Uterus (tissue), 4 donors: ENCODE measurements around the gene IL3. TPM values are rescaled to one million over a fixed set of nuclear protein-coding genes. Genes with fewer than 3 reads are reported as not detected.

Source experiments
- DNase-seq, 2 donors: peaks; one replicate each; pipeline ENCODE4 v3.0.0-alpha.2; 2019 to 2020
- H3K27ac ChIP-seq, 2 donors: fragments of 200-600 bp; sonication (generic); 1 replicate in 1 of 2; 2 replicates in 1 of 2; pipeline ENCODE4 v1.5.1; 2016 to 2018
- H3K27me3 ChIP-seq, 2 donors: fragments of 200-600 bp; sonication (generic); one replicate each; pipeline ENCODE4 v1.5.1; 2018 to 2019; ENCODE audit warnings: control low read depth in 1 of 2
- H3K36me3 ChIP-seq, 2 donors: fragments of 200-600 bp; sonication (generic); one replicate each; pipeline ENCODE4 v1.5.1; 2019; ENCODE audit warnings: control low read depth in 1 of 2
- H3K4me1 ChIP-seq, 2 donors: fragments of 200-600 bp; sonication (generic); one replicate each; pipeline ENCODE4 v1.5.1; 2018 to 2019; ENCODE audit warnings: control low read depth in 1 of 2
- H3K4me3 ChIP-seq, 2 donors: fragments of 200-600 bp; sonication (generic); 1 replicate in 1 of 2; 2 replicates in 1 of 2; pipeline ENCODE4 v1.5.1; 2018 to 2019; ENCODE audit warnings: mild to moderate bottlenecking in 1 of 2
- H3K9me3 ChIP-seq, 2 donors: fragments of 200-600 bp; sonication (generic); one replicate each; pipeline ENCODE4 v1.5.1; 2019; ENCODE audit warnings: control low read depth in 1 of 2
- CTCF ChIP-seq, 4 experiments: fragments of 200-600 bp in 2 of 4; fragments of 450-650 bp in 2 of 4; sonication (generic) in 2 of 4; IDR thresholded peaks; one replicate each; pipeline ENCODE4 v1.5.1; 2016 to 2019; ENCODE audit warnings: antibody characterized with exemption in 4 of 4, mild to moderate bottlenecking in 2 of 4, moderate library complexity in 1 of 4
- POLR2A ChIP-seq, 2 donors: fragments of 450-650 bp; IDR thresholded peaks; one replicate each; pipeline ENCODE4 v1.6.1; 2016; ENCODE audit warnings: antibody characterized with exemption in 2 of 2, mild to moderate bottlenecking in 1 of 2, moderate library complexity in 1 of 2
- intact Hi-C: fragments of 100-400 bp; cut with DNase I; formaldehyde crosslinking; loops from one replicate; pipeline ENCODE4 v1.15.1; 2023; ENCODE audit warnings: low total_unique reads
- total RNA-seq, 4 donors: library from RNA; depleted of rRNA in 3 of 4; stranded (reverse); fragments of >200 nt in 3 of 4; gene quantifications; one replicate each; pipeline versions ENCODE4 v1.1.0 to v1.2.4, GENCODE V29; 2014 to 2023
- donor health status: DM: yes; HTN: yes; CAD: no.

The IL3 gene
- total RNA-seq, 4 donors from 2014 or later = not detected

- Histone ChIP-seq H3K4me3 (no peak overlapping the region), H3K36me3 (no peaks in the 10 kb centered on the region), H3K9me3 (no peaks in the 10 kb centered on the region), H3K27me3 (no peaks in the 10 kb centered on the region), H3K27ac (no peak overlapping the region), H3K4me1 (no peaks in the 10 kb centered on the region)
- TF ChIP-seq POLR2A (IDR thresholded peaks at IDR 0.05) (no peak), CTCF (IDR thresholded peaks at IDR 0.05) (no peak)
- intact Hi-C loops = no loop called here
- DNase-seq = no peak
Measured at GRCh38 chr5:132065951-132066701, 5.7 kb downstream of the IL3 start.

GRCh38 chr5:132066871-132067270 lies 6.4 kb downstream of the IL3 start:
- Histone ChIP-seq H3K36me3 (no peaks in the 10 kb centered on the region), H3K9me3 (no peaks in the 10 kb centered on the region), H3K27ac (no peak overlapping the region), H3K4me1 (no peaks in the 10 kb centered on the region), H3K27me3 (no peaks in the 10 kb centered on the region), H3K4me3 (no peak overlapping the region)
- DNase-seq = no peak
- intact Hi-C loops = no loop called here
- TF ChIP-seq POLR2A (IDR thresholded peaks at IDR 0.05) (no peak), CTCF (IDR thresholded peaks at IDR 0.05) (no peak)

GRCh38 chr5:132067451-132067850 lies 7.0 kb downstream of the IL3 start:
- H3K4me3 ChIP-seq = no peak overlapping the region
- DNase-seq = no peak
- no peaks in the 10 kb centered on the region for H3K4me1 ChIP-seq
- H3K27ac ChIP-seq = no peak overlapping the region
- H3K27me3 ChIP-seq = no peaks in the 10 kb centered on the region
- H3K36me3 ChIP-seq = no peaks in the 10 kb centered on the region
- intact Hi-C loops = no loop called here
- H3K9me3 ChIP-seq = no peaks in the 10 kb centered on the region
- TF ChIP-seq CTCF (IDR thresholded peaks at IDR 0.05) (no peak), POLR2A (IDR thresholded peaks at IDR 0.05) (no peak)

- no peak for DNase-seq
- TF ChIP-seq POLR2A (IDR thresholded peaks at IDR 0.05) = no peak
- no peak for TF ChIP-seq CTCF (IDR thresholded peaks at IDR 0.05)
- H3K36me3 ChIP-seq = no peaks in the 10 kb centered on the region
Measured at GRCh38 chr5:132067941-132068808, 7.7 kb downstream of the IL3 start.

GRCh38 chr5:132069561-132069960 lies 9.1 kb downstream of the IL3 start:
- H3K36me3 ChIP-seq = no peaks in the 10 kb centered on the region
- no peak overlapping the region for H3K4me3 ChIP-seq
- no peaks in the 10 kb centered on the region for H3K27me3 ChIP-seq
- no peak for TF ChIP-seq CTCF (IDR thresholded peaks at IDR 0.05)
- no peak for TF ChIP-seq POLR2A (IDR thresholded peaks at IDR 0.05)
- DNase-seq = no peak
- no peaks in the 10 kb centered on the region for H3K4me1 ChIP-seq
- no peaks in the 10 kb centered on the region for H3K9me3 ChIP-seq
- no peak overlapping the region for H3K27ac ChIP-seq
- intact Hi-C loops = no loop called here

More at GRCh38 chr5:132067941-132068808, 7.7 kb downstream of the IL3 start:
- Histone ChIP-seq H3K4me1 (no peaks in the 10 kb centered on the region), H3K9me3 (no peaks in the 10 kb centered on the region), H3K4me3 (no peak overlapping the region), H3K27me3 (no peaks in the 10 kb centered on the region), H3K27ac (no peak overlapping the region)
- intact Hi-C loops = no loop called here
